Right lobe of liver (tissue), 4 donors: Measurements from ENCODE around the gene ARHGAP40.

ENCODE experiments used
- CTCF ChIP-seq, 4 donors: fragments of 200-600 bp in 3 of 4; fragments of 450-650 bp in 1 of 4; IDR thresholded peaks; one replicate each; pipeline versions ENCODE4 v1.5.1 to v1.8.0; 2016 to 2022; ENCODE audit warnings: antibody characterized with exemption in 4 of 4, mild to moderate bottlenecking in 2 of 4
- POLR2A ChIP-seq: fragments of 450-650 bp; IDR thresholded peaks from one replicate; pipeline ENCODE4 v1.6.1; 2017; ENCODE audit warnings: antibody characterized with exemption, mild to moderate bottlenecking
- donor health status: DM: no; HTN: no; CAD: no.
- donor health status: DM: no; HTN: no; CAD: no.
- donor health status: DM: no; HTN: yes; CAD: no.

GRCh38 chr20:38581013-38581412 lies 20.6 kb upstream of the ARHGAP40 start, which contains the start of gene ADIG:
- TF ChIP-seq POLR2A (no peak), CTCF (IDR thresholded peaks at IDR 0.05) (no peak)
